Neural progenitor cell (in vitro differentiated cells): Measurements from ENCODE around the gene ZNF18.

Source experiments
- EZH2 ChIP-seq: fragments of 200-600 bp; sonication (generic); IDR thresholded peaks from 2 replicates; pipeline ENCODE4 v1.6.1; 2017; ENCODE audit warnings: antibody characterized with exemption, mild to moderate bottlenecking, moderate library complexity
- TF ChIP-seq, protein P1 (sequence below): fragments of 200-600 bp; sonication (generic); IDR thresholded peaks from 2 replicates; pipeline ENCODE4 v1.5.1; 2017; ENCODE audit warnings: antibody characterized with exemption, mild to moderate bottlenecking

GRCh38 chr17:11981862-11982261 lies 15.4 kb downstream of the ZNF18 start:
- TF ChIP-seq, protein P1, sequence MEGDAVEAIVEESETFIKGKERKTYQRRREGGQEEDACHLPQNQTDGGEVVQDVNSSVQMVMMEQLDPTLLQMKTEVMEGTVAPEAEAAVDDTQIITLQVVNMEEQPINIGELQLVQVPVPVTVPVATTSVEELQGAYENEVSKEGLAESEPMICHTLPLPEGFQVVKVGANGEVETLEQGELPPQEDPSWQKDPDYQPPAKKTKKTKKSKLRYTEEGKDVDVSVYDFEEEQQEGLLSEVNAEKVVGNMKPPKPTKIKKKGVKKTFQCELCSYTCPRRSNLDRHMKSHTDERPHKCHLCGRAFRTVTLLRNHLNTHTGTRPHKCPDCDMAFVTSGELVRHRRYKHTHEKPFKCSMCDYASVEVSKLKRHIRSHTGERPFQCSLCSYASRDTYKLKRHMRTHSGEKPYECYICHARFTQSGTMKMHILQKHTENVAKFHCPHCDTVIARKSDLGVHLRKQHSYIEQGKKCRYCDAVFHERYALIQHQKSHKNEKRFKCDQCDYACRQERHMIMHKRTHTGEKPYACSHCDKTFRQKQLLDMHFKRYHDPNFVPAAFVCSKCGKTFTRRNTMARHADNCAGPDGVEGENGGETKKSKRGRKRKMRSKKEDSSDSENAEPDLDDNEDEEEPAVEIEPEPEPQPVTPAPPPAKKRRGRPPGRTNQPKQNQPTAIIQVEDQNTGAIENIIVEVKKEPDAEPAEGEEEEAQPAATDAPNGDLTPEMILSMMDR, result no peak
- no peak for TF ChIP-seq EZH2
